Coronary artery (tissue), 2 donors: ENCODE results near the gene LARP4B.

Experiments
- DNase-seq: peaks from one replicate; pipeline ENCODE4 v3.0.0-alpha.2; 2017; ENCODE audit warnings: low spot score
- H3K27ac ChIP-seq, 2 donors: fragments of 200-600 bp; sonication (generic); one replicate each; pipeline ENCODE4 v1.5.1; 2016 to 2019
- H3K4me3 ChIP-seq: fragments of 200-600 bp; sonication (generic); 2 replicates; pipeline ENCODE4 v1.5.1; 2016; ENCODE audit warnings: mild to moderate bottlenecking, moderate library complexity
- TF ChIP-seq, protein P1 (sequence below): fragments of 200-600 bp; sonication (generic); IDR thresholded peaks from one replicate; pipeline ENCODE4 v1.5.1; 2019; ENCODE audit warnings: antibody characterized with exemption

The LARP4B gene

DNA sequence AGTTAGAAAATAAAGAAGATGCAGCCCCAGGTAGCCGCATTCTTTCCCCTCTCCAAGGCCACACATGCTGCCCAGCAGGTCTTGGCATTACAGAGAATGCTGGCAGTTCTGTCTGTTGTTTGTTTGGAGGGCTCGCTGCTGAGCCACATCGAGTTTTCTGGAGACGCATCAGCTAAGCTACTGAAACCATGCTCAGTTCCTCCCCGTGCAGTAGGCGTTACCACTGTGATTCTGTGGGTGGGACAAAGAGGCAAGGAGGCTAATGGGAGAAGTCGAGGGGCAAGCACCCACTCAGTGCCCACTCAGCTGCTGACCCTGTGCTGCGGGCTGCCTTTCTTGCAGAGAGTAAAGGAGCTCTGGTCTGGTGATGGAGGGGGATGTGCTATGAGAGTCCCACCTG lies 41.3 kb upstream of the LARP4B start:
- no peak for DNase-seq
- TF ChIP-seq, protein P1, sequence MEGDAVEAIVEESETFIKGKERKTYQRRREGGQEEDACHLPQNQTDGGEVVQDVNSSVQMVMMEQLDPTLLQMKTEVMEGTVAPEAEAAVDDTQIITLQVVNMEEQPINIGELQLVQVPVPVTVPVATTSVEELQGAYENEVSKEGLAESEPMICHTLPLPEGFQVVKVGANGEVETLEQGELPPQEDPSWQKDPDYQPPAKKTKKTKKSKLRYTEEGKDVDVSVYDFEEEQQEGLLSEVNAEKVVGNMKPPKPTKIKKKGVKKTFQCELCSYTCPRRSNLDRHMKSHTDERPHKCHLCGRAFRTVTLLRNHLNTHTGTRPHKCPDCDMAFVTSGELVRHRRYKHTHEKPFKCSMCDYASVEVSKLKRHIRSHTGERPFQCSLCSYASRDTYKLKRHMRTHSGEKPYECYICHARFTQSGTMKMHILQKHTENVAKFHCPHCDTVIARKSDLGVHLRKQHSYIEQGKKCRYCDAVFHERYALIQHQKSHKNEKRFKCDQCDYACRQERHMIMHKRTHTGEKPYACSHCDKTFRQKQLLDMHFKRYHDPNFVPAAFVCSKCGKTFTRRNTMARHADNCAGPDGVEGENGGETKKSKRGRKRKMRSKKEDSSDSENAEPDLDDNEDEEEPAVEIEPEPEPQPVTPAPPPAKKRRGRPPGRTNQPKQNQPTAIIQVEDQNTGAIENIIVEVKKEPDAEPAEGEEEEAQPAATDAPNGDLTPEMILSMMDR = no peak
- Histone ChIP-seq H3K4me3 (no peak overlapping the region), H3K27ac (no peak overlapping the region)

DNA sequence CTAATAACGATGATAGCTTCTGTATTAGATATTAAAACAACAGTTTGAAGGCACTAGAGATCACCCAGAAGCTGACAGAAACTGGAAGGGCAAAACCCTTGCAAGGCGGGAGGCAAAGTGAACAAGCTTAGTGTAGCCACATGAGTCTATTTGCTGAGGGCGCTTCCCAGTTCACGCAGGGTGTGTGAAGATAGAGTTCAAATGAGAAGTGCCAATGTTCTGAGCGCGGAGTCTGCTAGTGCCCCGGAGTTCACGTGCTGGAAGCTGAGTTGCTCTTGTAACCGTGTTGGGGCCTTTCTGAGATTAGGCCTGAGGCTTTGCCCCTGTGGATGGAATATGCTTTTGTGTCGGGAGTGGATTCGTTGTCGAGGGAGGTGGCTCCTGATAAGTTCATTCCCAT lies 40.1 kb upstream of the LARP4B start:
- Histone ChIP-seq H3K27ac (peak overlapping the region in 1 of 2 donors; percentile 15), H3K4me3 (no peak overlapping the region)
- no peak for DNase-seq
- TF ChIP-seq, protein P1 = no peak

DNA sequence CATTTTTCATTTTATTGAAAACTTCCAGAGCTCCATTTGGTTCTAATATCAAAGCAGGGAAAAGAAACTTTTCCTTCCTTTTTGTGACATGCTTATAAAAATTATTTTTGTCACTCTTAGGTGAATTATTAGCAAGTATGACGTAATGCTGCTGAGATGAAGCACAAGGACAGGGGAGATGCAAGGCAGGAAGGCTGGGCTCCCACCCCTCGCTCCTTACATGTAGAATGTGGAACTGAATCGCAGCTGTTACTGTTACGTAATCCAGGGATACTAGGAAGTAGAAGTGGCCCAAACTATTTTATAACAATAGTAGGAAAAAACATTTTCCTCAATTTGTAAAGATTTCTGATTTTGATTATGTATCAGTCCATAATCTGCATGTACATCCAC lies 39.6 kb upstream of the LARP4B start:
- TF ChIP-seq, protein P1 = no peak
- Histone ChIP-seq H3K27ac (peak overlapping the region in 1 of 2 donors; percentile 15), H3K4me3 (no peak overlapping the region)
- DNase-seq = no peak

DNA sequence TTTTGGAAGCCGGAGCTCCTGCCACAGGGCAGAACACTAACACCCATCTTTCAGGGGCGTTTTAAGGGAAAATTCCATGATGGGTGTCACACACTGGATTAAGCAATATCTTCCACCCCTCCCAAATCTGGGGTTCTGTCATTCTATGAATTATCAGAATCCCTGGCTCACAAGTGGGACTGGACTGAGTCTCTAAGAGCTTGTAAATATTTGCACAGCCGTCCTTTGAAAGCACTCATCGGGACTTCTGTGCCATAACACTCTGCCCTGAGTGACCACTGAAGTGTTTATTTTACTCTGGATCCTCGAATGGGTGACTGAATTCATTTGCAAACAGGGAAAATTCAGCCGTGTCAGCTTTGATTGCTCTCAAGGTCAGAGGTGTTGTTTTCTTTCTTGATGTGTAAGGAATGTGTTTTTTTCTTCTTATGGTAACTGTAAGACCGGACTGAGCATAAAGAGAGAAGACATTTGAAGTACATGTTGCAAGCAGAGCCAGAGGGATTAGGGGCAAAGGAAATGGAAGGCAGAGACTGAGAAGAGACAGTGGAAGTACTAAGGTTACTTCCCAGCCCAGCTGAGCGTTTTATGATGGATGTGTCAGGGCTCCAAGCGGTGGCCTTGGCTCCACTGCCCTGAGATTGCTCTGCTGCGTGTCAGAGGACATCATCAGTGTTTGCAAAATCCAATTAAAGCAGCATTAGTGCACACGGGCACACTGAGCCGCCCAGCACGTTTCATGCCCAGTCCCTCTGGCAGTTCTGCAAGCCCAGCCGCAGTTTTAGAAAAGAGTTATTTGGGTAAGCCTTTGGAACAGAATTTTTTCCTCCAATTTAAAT lies 39.0 kb upstream of the LARP4B start:
- no peak for DNase-seq
- TF ChIP-seq, protein P1 = no peak
- no peak overlapping the region for H3K4me3 ChIP-seq
- no peak overlapping the region for H3K27ac ChIP-seq

DNA sequence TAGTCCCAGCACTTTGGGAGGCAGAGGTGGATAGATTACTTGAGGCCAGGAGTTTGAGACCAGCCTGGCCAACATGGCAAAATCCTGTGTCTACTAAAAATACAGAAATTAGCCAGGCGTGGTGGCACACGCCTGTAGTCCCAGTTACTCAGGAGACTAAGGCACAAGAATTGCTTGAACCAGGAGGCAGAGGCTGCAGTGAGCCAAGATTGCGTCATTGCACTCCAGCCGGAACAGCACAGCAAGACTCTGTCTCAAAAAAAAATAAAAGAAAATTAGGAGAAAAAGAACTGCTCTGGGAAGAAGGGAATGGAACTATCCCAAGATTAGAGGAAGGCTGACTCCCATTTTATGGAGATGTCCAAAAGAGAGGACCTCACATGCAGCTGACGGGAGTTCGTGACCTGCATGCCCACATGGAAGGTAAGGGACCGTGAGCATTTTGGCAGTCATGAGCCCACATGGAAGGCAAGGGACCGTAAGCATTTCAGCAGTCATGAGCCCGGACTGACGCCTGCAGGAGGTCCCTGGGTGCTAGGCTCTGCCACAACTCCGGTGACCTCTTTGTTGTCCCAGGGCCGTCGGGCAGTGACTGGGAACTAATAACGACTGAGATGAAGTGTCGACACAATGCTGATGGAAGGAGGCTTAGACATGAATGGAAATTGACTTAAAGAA lies 38.1 kb upstream of the LARP4B start:
- DNase-seq = no peak
- TF ChIP-seq, protein P1 = no peak
- H3K4me3 ChIP-seq = no peak overlapping the region
- H3K27ac ChIP-seq = no peak overlapping the region

DNA sequence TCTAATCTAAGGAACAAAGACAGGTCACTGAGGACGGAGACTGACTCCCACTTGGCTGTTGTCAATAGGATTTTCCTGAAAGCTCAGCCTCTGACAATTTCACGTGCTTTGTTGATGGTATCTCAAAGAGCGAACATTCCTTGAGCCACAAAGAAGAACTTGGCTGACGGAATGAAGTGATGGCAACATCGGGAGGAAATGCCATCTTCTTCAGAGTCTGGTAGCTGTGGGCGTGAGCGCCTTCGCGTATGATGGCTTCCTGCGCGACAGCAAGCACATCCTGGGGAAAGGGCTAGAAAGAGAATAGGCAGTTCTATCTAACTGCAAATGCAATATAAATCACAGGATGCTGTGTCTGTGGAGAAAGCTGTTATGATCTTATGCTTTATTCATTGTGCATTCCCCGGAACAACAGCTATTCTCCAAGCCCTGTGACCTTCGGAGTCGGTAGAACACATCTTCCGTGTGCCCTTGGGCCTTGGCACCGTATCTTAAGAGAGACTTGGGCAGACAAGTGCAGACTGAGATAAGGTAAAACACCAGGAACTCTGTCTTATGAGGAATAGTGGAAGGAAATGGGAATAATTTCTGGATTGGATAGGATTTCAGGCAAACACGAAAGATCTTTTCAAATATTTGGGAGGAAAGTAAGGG lies 37.2 kb upstream of the LARP4B start:
- no peak for DNase-seq
- no peak overlapping the region for H3K4me3 ChIP-seq
- H3K27ac ChIP-seq = no peak overlapping the region
- TF ChIP-seq, protein P1 = no peak
